Measurements from ENCODE around the gene NUP54.

- TF ChIP-seq POLR2AphosphoS5 (IDR thresholded peaks at IDR 0.05; ENCODE audit: low read depth, low read length), result no peak
- no peak for TF ChIP-seq POLR2A (IDR thresholded peaks at IDR 0.05; ENCODE audit: low read depth, low read length)
Observed at GRCh38 chr4:76088719-76089118, 59.5 kb downstream of the NUP54 start.
